Dermis microvascular lymphatic vessel endothelial cell (primary cell): ENCODE data around the gene DOCK9. TPM values are rescaled to one million over a fixed set of nuclear protein-coding genes. Genes with fewer than 3 reads are reported as not detected.
"Not testable (repeated sequence)": the region's sequence is repeated elsewhere in the genome, so short reads cannot be mapped to it uniquely, and the experiment has no call there.

Source experiments
- DNase-seq, 2 donors: peaks; one replicate each; pipeline versions ENCODE4 v3.0.0 to v3.0.0-alpha.2; 2010; ENCODE audit warnings: low read depth in 2 of 2
- total RNA-seq: library from RNA; depleted of rRNA; stranded (reverse); fragments of >200 nt; gene quantifications from 2 replicates; pipeline ENCODE4 v1.2.1, GENCODE V29; 2014

Gene DOCK9
- total RNA-seq, 1 donor from 2014 or later, result 249 TPM

- peak in 1 of 2 donors; percentile 85 for DNase-seq
These were observed 199.1 kb downstream of the DOCK9 start for GRCh38 chr13:98778749-98779148.

GRCh38 chr13:98776644-98777043 lies 201.2 kb downstream of the DOCK9 start:
- DNase-seq, result no peak

- peak in 1 of 2 donors; percentile 35 for DNase-seq
These were observed 201.8 kb downstream of the DOCK9 start for GRCh38 chr13:98775844-98776598.

GRCh38 chr13:98775386-98775785 lies 202.5 kb downstream of the DOCK9 start:
- no peak for DNase-seq

GRCh38 chr13:98774776-98775175 lies 203.1 kb downstream of the DOCK9 start:
- DNase-seq, result no peak

GRCh38 chr13:98773921-98774320 lies 203.9 kb downstream of the DOCK9 start:
- no peak for DNase-seq

- DNase-seq, result no peak
These were observed 204.9 kb downstream of the DOCK9 start for GRCh38 chr13:98772794-98773452.

GRCh38 chr13:98771838-98772611 lies 205.8 kb downstream of the DOCK9 start:
- no peak for DNase-seq

GRCh38 chr13:98769736-98770135 lies 208.1 kb downstream of the DOCK9 start:
- no peak for DNase-seq

- DNase-seq, result no peak
These were observed 209.3 kb downstream of the DOCK9 start for GRCh38 chr13:98768522-98768921.

- DNase-seq, result no peak
These were observed 211.2 kb downstream of the DOCK9 start for GRCh38 chr13:98766697-98767096.

GRCh38 chr13:98765996-98766519 lies 211.8 kb downstream of the DOCK9 start:
- DNase-seq, result no peak

- no peak for DNase-seq
These were observed 215.8 kb downstream of the DOCK9 start for GRCh38 chr13:98761986-98762616.

GRCh38 chr13:98761126-98761985 lies 216.5 kb downstream of the DOCK9 start:
- no peak for DNase-seq

- DNase-seq, result no peak
These were observed 222.1 kb downstream of the DOCK9 start for GRCh38 chr13:98755729-98756128.

GRCh38 chr13:98755116-98755515 lies 222.7 kb downstream of the DOCK9 start:
- no peak for DNase-seq

- not testable (repeated sequence) for DNase-seq
These were observed 223.4 kb downstream of the DOCK9 start for GRCh38 chr13:98754468-98754867.

- no peak for DNase-seq
These were observed 225.2 kb downstream of the DOCK9 start, which contains the start of gene SLC15A1 for GRCh38 chr13:98752467-98753290. TSS of gene SLC15A1 (minus strand) at chr13:98752672. CDS start at chr13:98752598, 74 bp downstream.

GRCh38 chr13:98751861-98752466 lies 225.9 kb downstream of the DOCK9 start:
- DNase-seq, result peak in 1 of 2 donors; percentile 18
